Natural killer cell (primary cell): ENCODE measurements around the gene GNB2. TPM values are rescaled to one million over a fixed set of nuclear protein-coding genes. Genes with fewer than 3 reads are reported as not detected.

Experiments
- ATAC-seq, 3 donors: fragments of 150-1000 bp in 2 of 3; fragments of 200-7000 bp in 1 of 3; cut with Tn5 transposase; 1 replicate in 1 of 3; 2 replicates in 2 of 3; pipeline ENCODE4 v1.10.0; 2021; ENCODE audit warnings: mild to moderate bottlenecking in 2 of 3, moderate library complexity in 2 of 3
- DNase-seq, 2 donors: peaks; one replicate each; pipeline versions ENCODE4 v3.0.0 to v3.0.0-alpha.2; 2013 to 2021; ENCODE audit warnings: mixed read lengths in 1 of 2
- H3K27ac ChIP-seq: one replicate; pipeline ENCODE4 v1.5.1; 2013; ENCODE audit warnings: mild to moderate bottlenecking, low read length
- H3K27me3 ChIP-seq: one replicate; pipeline ENCODE4 v1.6.1; 2013; ENCODE audit warnings: low read length; ENCODE audit not compliant: control insufficient read depth, insufficient read depth
- H3K36me3 ChIP-seq: one replicate; pipeline ENCODE4 v1.6.1; 2013; ENCODE audit warnings: low read length; ENCODE audit not compliant: control insufficient read depth, insufficient read depth
- H3K4me1 ChIP-seq: one replicate; pipeline ENCODE4 v1.6.1; 2013; ENCODE audit warnings: low read length; ENCODE audit not compliant: control insufficient read depth, insufficient read depth
- H3K4me3 ChIP-seq: one replicate; pipeline ENCODE4 v1.5.1; 2013; ENCODE audit warnings: low read length
- H3K9me3 ChIP-seq: one replicate; pipeline ENCODE4 v1.6.1; 2013; ENCODE audit warnings: low read length; ENCODE audit not compliant: control insufficient read depth, insufficient read depth
- H3K27ac Mint-ChIP-seq, 2 donors: one replicate each; pipeline ENCODE4 v1.8.0; 2022; ENCODE audit warnings: mild to moderate bottlenecking in 2 of 2, mixed read lengths in 2 of 2, moderate library complexity in 1 of 2
- H3K27me3 Mint-ChIP-seq, 2 donors: one replicate each; pipeline ENCODE4 v1.8.0; 2022; ENCODE audit warnings: low read depth in 2 of 2, mixed read lengths in 2 of 2
- H3K36me3 Mint-ChIP-seq: one replicate; pipeline ENCODE4 v1.8.0; 2022; ENCODE audit warnings: mixed read lengths
- H3K4me1 Mint-ChIP-seq, 2 donors: one replicate each; pipeline ENCODE4 v1.8.0; 2022; ENCODE audit warnings: mixed read lengths in 2 of 2
- H3K4me3 Mint-ChIP-seq: one replicate; pipeline ENCODE4 v1.8.0; 2022; ENCODE audit warnings: mild to moderate bottlenecking, moderate library complexity, mixed read lengths
- H3K9me3 Mint-ChIP-seq, 2 donors: one replicate each; pipeline ENCODE4 v1.8.0; 2022; ENCODE audit warnings: mixed read lengths in 2 of 2
- WGBS: methylation state at CpG from one replicate; pipeline ENCODE4 v1.1.7; 2013; ENCODE audit warnings: missing lambda C conversion rate; ENCODE audit not compliant: insufficient coverage; 5-methylcytosine and 5-hydroxymethylcytosine counted together
- intact Hi-C: fragments of 100-400 bp; cut with micrococcal nuclease; formaldehyde crosslinking; loops from one replicate; pipeline ENCODE4 v1.14.2; 2022
- total RNA-seq, 4 donors: library from RNA; stranded (reverse); fragments of 120-200 nt in 1 of 4; gene quantifications; one replicate each; pipeline versions ENCODE4 v1.2.3 to v1.2.4, GENCODE V29; 2013 to 2022
- TF ChIP-seq, protein P1 (sequence below): fragments of 200-600 bp; IDR thresholded peaks from one replicate; pipeline ENCODE4 v1.8.0; 2022; ENCODE audit warnings: antibody characterized with exemption

Gene GNB2
- total RNA-seq, 3 donors from 2014 or later (not counting 1 experiment from before 2014, with no cell fraction given), result 194 to 227 (median 212) TPM

DNA sequence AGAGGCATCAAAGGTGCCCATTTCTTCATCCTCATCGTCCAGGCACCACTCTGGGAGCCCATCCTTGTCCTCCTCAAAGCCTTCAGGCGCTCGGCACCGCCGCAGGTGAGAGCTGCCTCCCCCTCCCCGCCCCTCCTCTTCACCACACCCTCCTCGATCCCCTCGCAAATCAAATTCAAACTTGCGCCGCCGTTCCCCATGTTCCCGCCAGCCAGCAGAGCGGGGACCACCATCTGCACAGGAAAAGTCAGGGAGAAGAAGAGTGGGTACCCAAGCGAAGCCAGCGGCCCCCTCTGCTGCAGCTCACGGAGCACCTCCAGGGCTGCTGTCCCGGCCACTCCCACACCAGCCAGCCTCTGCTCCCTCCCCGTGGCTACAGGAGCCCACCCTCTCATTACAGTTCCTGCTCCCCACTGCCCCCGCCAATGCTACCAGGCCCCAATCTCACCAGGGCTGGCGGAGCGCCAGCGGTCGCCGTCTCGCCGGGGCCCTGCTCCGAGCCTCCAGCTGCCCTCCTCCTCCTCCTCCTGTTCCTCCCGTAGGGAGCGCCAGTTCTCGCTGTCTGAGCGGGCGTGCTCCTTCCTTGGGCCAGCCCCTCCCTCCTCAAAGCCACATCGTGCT is 12.8 kb downstream of the GNB2 start:
- Mint-ChIP-seq H3K27ac (no peak overlapping the region), H3K4me1 (peaks cover 5 to 20% of the 10 kb centered on the region in 2 donors), H3K36me3 (no peaks in the 10 kb centered on the region), H3K4me3 (no peak overlapping the region), H3K27me3 (no peaks in the 10 kb centered on the region), H3K9me3 (no peaks in the 10 kb centered on the region)
- Histone ChIP-seq H3K27me3 (no peaks in the 10 kb centered on the region), H3K4me3 (no peak overlapping the region), H3K36me3 (peaks cover 67% of the 10 kb centered on the region), H3K4me1 (peaks cover 20% of the 10 kb centered on the region), H3K9me3 (no peaks in the 10 kb centered on the region), H3K27ac (no peak overlapping the region)
- ATAC-seq (no peak), DNase-seq (no peak)
- intact Hi-C loops, result no loop called here
- 94% methylated on average over 33 of the region's 33 CpGs for WGBS
- TF ChIP-seq, protein P1, sequence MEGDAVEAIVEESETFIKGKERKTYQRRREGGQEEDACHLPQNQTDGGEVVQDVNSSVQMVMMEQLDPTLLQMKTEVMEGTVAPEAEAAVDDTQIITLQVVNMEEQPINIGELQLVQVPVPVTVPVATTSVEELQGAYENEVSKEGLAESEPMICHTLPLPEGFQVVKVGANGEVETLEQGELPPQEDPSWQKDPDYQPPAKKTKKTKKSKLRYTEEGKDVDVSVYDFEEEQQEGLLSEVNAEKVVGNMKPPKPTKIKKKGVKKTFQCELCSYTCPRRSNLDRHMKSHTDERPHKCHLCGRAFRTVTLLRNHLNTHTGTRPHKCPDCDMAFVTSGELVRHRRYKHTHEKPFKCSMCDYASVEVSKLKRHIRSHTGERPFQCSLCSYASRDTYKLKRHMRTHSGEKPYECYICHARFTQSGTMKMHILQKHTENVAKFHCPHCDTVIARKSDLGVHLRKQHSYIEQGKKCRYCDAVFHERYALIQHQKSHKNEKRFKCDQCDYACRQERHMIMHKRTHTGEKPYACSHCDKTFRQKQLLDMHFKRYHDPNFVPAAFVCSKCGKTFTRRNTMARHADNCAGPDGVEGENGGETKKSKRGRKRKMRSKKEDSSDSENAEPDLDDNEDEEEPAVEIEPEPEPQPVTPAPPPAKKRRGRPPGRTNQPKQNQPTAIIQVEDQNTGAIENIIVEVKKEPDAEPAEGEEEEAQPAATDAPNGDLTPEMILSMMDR, result no peak

DNA sequence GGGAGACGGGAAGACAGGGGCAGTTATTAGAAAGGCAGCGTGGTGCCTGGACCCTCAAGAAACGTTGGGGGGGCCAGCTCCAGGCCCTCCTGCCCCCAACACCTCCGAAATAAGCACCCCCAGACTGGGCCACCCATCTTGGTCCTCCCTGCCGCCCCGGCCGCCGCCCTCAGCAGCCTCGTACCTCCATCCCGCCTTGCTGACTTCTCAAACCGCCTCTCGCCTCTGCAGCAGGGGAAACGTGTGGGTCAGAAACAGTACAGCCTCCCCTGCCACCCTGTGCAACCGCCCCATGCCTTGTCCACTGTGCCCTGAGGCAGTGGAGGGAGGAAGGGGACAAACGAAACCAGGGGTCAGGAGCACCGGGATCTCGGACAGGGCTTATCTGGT is 13.3 kb downstream of the GNB2 start:
- intact Hi-C loops, result no loop called here
- H3K27ac ChIP-seq, result no peak overlapping the region
- no peaks in the 10 kb centered on the region for H3K9me3 Mint-ChIP-seq
- H3K4me1 Mint-ChIP-seq, result peaks cover 9 to 19% of the 10 kb centered on the region in 2 donors
- H3K4me1 ChIP-seq, result peaks cover 21% of the 10 kb centered on the region
- no peak overlapping the region for H3K27ac Mint-ChIP-seq
- H3K4me3 Mint-ChIP-seq, result no peak overlapping the region
- H3K36me3 ChIP-seq, result peaks cover 62% of the 10 kb centered on the region
- DNase-seq (no peak), ATAC-seq (no peak)
- no peak overlapping the region for H3K4me3 ChIP-seq
- H3K27me3 Mint-ChIP-seq, result no peaks in the 10 kb centered on the region
- no peaks in the 10 kb centered on the region for H3K27me3 ChIP-seq
- no peaks in the 10 kb centered on the region for H3K9me3 ChIP-seq
- H3K36me3 Mint-ChIP-seq, result no peaks in the 10 kb centered on the region
- WGBS, result 94% methylated on average over 17 of the region's 17 CpGs
- TF ChIP-seq, protein P1, result no peak

DNA sequence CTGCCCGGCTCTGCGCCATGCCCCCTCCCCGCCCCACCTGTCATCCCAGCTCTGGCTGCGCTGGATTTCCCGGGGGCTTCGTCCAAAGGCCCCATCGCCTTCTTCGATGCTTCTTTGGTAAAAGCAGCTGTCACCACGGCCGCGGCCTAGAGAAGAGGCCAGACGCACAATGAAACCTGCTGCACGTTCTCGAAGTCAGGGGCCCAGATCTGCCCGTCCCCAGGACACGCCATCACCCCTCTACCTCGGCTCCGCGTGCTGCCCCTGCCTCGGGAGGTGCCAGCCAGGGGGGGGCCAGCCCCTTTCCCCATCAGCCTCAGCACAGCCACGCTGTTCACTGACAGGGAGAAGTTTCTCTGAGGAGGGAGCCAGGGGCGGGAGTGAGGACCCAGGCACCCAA is 13.7 kb downstream of the GNB2 start:
- peaks cover 13 to 23% of the 10 kb centered on the region in 2 donors for H3K4me1 Mint-ChIP-seq

More for the DNA sequence above, 13.7 kb downstream of the GNB2 start:
- intact Hi-C loops, result no loop called here
- Mint-ChIP-seq H3K4me3 (no peak overlapping the region), H3K27me3 (no peaks in the 10 kb centered on the region), H3K36me3 (no peaks in the 10 kb centered on the region), H3K27ac (no peak overlapping the region), H3K9me3 (no peaks in the 10 kb centered on the region)
- ATAC-seq, result no peak
- peaks cover 25% of the 10 kb centered on the region for H3K4me1 ChIP-seq
- H3K27ac ChIP-seq, result no peak overlapping the region
- peaks cover 59% of the 10 kb centered on the region for H3K36me3 ChIP-seq
- no peaks in the 10 kb centered on the region for H3K27me3 ChIP-seq
- H3K4me3 ChIP-seq, result no peak overlapping the region
- no peaks in the 10 kb centered on the region for H3K9me3 ChIP-seq
- TF ChIP-seq, protein P1, result no peak
- WGBS, result 91% methylated on average over 22 of the region's 22 CpGs
- DNase-seq, result no peak
